RCC 7860 (cell line): ENCODE data around the gene ANKS1B.
"Not testable (repeated sequence)": the region's sequence is repeated elsewhere in the genome, so short reads cannot be mapped to it uniquely, and the experiment has no call there.

ENCODE experiments used
- DNase-seq: peaks from one replicate; pipeline ENCODE4 v3.0.0-alpha.2; 2015; ENCODE audit warnings: low spot score
- FAIRE-seq: peaks from 2 replicates; lab custom pipeline; 2012; peaks lifted over from hg19 to GRCh38; lab: Jason Lieb, UNC

ANKS1B gene

DNA sequence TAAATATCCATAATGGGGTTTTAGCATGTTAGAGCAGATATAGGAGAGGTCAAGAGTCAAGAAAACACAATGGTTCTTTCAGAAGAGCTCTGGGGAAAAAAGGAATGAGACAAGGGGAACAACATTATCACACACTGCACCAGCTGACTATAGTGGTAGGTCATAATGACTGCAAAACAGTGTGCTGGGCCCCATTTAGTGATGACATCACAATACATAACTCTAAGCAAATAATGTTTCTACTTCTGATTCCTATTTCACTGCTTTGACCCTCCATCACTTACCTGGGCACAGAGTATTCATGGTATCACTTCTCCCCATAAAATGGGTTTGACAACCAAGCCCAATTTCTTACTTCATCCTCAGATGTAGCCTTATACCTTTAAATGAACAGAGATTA is 275.1 kb downstream of the ANKS1B start:
- no peak for FAIRE-seq
- DNase-seq: no peak

DNA sequence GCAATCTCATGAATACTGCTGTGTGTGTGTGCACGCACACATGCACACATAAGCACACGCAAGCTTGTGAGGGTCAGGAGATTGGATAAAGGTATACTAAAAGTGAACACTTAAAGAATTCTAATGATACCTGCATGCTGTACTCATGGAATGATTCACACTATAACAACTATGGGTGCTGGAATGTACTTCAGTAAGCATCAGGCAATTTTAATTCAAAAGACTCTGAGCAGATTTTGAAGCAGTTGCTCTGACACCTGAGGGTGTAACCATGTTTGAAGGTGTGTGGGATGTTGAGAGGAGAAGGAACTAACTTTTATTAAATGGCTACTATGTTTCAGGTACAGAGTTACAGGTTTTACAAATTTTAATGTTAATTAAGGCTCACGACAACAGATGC is 275.6 kb downstream of the ANKS1B start:
- no peak for DNase-seq
- no peak for FAIRE-seq

DNA sequence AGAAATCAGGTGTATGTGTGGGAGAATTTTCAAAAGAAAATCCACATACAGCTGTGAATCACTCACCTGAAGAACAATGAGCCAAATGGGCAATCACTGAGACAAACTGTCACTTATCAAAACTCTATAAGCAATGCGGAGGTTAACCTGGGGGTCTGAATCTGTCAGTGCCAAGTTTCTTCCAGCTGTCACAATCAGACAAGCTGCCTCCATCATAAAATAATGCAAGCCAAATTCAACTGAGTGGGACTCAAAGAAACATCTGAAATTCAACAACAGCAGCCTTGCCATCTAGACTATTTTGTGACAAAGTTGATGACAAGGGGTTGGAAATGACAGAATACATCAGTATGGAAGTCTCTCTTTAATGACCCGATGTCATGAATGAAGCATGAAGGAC is 276.9 kb downstream of the ANKS1B start:
- DNase-seq (no peak), FAIRE-seq (no peak)

DNA sequence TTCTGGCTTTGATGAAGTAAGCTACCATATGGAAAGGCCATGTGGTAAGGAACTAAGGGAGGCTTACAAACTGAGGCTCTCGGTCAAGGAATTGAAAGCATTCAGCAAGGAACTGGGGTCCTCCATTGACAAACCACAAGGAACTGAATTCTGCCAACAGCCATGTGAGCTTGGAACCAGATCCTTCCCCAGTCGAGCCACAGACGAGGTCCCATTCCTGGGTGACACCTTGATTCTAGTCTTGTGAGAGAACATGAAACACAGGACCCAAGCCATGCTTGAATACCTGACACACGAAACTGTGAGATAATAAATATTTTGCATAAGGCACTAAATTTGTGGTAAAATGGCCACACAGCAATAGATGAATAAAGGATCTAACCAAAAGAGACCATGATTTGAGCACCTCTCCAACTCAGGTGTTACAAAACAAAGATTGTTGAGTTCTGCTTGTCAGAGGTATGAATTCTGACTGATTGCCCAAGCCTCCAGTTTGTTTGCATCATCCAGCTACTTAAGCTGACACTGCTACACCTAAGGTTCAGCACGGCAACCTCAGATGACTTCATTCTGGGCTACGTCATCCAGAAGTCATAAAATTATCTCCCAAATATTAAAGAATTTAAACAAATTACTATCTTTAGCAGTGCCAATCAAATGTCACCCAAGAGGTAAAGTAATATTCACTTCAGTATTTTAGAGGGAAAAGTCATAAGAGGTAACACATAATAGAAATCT is 277.8 kb downstream of the ANKS1B start:
- no peak for FAIRE-seq
- no peak for DNase-seq

DNA sequence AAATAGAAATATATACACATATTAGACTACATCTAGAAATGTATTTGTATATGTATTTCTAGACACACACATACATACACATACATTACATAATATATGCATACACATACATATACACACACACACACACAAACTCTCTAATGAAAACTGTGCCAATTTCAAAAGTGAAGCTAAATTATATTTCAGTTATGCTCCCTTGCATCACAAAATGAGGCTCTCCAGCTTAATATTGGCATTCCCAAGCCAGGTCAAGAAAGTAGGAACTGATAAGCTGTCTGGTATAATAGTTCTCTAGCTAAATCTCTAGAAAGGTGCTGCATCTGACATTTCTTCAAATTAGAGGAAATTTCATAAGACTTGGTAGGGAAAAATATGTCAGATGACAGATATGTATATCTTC is 280.3 kb downstream of the ANKS1B start:
- FAIRE-seq (no peak), DNase-seq (no peak)

DNA sequence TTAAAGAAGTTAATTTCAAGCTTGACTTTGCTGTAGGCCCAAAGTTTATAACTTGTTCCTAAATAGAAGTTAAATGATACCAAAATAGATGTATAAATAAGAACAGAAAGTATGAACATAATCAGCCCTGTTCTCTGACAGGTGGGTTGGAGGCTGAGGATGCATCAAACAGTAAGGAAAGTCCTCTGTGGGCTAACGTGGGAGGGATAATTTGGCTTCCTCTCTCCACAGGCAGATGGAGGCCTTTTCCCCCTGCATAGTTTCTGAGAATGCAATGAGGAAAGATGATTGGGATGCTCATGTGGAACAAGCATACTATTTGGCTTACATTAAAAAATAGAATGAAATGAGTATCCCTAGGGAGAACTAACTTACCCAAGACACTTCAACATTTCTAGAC is 280.7 kb downstream of the ANKS1B start:
- FAIRE-seq: no peak
- DNase-seq: no peak

DNA sequence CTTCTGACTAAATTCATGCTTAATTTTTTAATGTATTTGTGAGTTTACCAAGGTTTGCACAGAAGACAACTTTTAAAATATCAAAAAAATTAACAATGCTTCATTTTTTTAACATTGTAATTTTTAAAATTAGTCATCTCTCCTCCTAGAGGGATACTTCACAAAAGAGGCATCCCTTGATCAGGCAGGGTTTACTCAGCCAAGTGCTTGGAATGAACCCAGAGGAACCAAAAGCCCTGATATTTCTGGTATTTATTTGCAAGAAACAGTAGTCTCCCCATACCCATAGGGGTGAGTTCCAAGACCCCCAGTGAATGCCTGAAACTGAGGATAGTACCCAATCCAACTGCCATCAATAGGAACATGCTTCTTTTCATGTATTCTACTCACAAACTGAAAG is 284.7 kb downstream of the ANKS1B start:
- FAIRE-seq (no peak), DNase-seq (no peak)

DNA sequence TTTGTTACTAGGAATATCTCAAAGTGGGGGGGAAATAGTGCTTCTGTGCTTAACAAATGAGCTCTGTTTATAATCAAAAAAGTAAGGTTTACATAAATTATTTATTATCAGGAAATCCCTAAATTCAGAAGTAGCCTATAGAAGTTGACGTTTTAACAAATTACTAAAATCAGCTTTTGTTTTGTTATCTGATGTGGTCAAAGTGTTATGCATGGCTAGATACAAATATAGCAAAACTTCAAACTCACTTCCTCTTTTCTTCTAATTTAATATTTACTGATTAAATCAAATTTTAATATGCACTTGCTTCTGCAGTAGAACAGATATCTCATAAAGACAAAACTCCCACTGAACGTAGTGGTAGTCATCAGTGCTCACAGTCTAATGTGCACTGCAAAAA is 289.7 kb downstream of the ANKS1B start:
- no peak for FAIRE-seq
- no peak for DNase-seq

DNA sequence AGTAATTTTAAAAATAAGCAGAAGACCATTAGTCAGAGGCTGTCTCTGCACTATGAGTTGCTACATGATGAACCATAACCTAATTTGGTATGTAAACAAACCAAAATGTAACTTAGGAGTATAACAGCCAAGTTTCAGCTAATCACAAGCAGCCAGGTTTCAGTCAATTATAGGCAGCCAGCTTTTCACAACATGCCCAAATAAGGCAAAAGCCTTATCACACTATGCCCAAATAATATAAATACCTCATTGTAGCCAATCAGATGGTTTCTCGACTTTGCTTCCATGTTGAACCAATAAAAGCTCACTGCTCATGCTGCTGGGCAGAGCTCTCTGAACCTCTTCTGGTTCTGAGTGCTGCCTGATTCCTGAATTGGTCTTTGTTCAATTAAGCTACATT is 298.6 kb downstream of the ANKS1B start:
- FAIRE-seq (no peak), DNase-seq (no peak)

DNA sequence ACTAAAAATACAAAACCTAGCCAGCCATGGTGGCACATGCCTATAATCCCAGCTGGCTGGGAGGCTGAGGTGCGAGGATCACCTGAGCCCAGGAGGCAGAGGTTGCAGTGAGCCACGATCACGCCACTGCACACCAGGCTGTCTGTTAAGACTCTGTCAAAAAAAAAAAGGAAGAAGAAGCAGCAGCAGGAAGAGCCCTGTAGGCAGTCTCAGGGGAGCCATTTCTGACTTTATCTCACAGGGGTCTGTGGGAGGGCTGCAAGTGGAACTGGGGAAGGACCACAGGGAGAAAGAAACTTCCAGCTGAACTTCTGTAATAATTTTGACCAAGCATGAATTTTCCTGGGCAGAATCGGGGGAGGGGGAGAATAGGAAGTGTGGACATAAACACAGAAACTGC is 304.5 kb downstream of the ANKS1B start:
- FAIRE-seq (no peak), DNase-seq (no peak)

DNA sequence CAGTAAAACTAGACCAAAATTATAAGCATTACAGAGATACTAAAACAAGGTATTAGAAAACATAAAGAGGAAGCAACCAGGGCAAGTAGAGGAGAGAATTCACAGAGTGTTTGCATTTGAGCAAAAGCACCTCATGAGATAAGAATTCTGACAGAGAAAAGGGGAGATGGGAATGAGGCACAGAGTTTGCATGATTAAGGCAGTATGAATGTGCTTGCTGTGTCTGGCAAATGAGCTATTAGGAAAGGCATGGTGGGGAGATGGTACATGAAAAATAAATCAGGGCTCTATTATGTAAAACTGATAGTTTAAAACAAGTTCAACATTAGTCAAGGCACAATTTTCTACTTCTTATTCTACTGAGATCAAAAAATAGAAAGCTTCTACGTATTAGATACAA is 314.1 kb downstream of the ANKS1B start:
- FAIRE-seq (no peak), DNase-seq (no peak)

DNA sequence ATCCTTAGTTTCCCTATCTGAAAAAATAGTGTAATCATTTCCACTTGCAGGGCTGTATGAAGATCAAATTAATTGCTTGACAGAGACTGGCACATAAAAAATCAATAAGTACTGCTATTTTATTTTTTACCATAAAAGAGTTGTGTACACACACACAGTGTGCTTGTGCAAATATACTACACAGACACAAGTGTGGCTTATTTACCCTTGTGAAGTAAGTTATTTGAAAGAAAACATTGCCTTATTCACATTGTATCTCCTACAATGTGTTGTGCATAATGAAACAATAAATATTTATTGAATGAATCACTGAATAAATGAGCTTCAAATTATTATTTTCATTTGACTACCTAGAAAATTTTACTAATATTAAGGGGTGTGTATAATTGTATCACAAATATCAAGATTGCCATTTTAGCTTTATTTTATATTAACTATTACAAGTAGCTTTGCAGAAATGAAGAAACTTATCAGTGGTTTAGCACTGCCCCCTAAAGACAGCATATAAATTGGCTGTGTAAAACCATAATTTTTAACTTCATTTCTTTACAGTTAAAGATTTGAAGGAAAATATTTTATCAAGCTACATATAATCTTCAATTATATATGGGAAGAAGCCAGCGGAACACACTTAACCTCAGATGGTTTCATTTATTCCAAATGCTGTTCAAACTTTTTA is 325.9 kb downstream of the ANKS1B start:
- no peak for FAIRE-seq

DNA sequence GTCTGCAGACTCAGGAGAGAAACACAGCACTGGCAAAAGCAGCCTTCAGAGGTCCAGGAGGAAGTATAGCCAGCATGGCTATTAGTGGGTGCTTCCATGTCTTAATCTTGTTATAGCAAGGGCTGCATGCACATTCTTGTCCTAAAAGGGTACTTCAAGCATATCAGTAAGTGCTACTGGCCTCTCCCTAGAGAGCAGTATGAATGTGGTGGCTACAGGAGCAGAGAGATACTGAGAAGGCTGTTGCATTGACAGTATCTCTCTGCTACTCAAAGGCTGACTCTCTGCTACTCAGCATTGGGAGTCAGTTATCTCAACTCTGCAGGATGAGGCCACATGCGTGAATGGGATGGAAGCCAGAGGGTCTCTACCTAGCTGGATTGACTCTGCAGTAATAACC is 335.2 kb downstream of the ANKS1B start:
- DNase-seq (no peak), FAIRE-seq (no peak)

More for the DNA sequence above, 325.9 kb downstream of the ANKS1B start:
- DNase-seq: no peak

DNA sequence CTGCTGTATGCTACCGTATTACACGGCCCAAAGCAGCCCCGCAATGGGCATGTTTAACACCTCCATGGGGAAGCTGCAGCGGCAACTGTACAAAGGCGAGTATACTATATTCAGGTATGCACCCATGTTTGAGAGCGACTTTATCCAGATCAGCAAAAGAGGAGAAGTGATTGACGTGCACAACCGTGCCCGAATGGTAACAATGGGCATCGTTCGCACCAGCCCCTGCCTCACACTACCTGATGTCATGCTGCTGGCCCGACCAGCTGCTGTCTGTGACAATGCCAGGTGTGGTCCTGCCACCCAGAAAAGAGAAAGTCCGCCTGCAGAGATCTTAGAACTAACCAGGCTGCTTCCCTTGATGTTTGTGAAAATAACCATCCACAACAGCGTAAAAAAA is 336.6 kb downstream of the ANKS1B start:
- FAIRE-seq: no peak
- DNase-seq: no peak

DNA sequence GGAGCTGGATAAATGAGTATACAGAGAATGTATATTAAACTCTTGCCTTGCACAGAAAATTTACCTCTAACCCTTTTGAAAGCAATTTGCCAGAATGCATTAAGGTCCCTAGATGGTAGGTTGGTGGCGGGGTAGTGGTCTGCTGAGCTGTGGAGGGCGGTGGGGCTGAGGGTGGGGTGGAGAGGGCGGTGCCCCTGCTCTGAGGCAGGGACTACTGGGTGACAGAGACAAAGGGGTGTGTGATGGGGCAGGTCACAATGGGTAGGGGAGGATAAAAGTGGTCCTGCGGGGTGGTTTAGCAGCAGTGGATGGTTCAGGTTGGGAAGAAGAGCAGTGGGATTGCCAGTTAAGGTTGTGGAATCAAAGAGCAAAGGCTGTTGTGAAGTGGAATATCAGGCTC is 337.3 kb downstream of the ANKS1B start, which contains the start of gene GARIN6:
Gene GARIN6, plus strand, starts transcription at position 301 of the 400 bp plus-strand sequence. CDS start 422 bp downstream, outside the sequence.
- FAIRE-seq: no peak
- no peak for DNase-seq

DNA sequence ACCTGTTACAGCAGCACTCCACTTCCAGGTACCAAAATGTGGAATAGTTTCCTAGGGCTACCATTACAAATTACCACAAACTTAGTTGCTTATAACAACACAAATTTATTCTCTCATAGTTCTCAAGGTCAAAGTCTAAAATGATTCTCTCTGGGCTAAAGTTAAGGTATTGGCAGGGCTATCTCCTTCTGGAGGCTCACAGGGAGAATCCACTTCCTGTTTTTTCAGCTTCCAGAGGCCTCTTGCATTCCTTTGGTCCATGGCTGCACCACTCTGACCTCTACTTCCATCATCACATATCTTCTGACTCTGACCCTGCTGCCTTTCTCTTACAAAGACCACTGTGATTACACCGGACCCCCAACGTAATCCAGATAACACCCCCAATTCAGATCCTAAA is 340.1 kb downstream of the ANKS1B start:
- FAIRE-seq (no peak), DNase-seq (no peak)

DNA sequence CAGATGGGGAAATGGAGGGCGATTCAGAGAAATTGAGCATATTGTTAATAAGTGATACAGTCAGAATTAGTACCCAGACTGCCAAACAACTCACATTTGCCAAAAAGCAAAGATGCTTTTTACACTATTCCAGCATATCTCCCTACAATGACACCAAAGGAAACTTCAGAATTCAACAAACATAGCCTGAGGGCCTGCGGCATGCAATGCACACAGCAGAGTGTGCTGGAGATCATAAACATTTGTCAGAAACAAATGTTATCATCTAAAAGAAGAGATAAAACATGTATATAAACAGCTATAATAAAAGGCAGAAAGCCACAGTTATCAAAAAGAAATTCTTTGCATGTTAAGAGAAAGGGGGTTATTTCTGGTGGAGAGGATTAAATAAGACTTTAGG is 357.3 kb downstream of the ANKS1B start:
- no peak for DNase-seq
- no peak for FAIRE-seq

DNA sequence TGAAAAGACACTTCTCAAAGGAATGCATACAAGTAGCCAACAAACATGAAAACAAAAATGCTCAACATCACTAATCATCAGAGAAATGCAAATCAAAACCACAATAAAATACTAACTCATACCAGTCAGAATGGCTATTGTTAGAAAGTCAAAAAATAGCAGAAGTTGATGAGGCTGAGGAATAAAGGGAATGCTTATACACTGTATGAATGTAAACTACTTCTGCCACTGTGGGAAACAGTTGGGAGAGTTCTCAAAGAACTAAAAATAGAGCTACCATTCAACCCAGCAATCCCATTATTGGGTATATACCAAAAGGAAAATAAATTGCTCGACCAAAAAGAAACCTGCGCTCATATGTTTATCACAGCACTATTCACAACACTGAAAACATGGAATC is 360.1 kb downstream of the ANKS1B start:
- not testable (repeated sequence) for DNase-seq, FAIRE-seq

DNA sequence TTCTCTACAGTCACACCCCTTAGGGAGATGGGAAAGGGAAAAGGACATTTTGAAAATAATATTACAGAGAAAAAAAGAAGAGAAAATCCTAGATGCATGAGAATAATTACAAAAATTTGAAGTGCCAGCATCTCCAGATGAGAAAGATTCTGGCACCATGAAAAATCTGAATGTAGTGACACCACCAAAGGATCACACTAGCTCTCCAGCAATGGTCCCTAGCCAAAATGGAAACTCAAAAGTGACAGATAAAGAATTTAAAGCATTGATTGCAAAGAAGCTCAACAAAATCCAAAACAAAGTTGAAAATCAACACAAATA is 364.6 kb downstream of the ANKS1B start:
- no peak for FAIRE-seq
- DNase-seq: no peak

DNA sequence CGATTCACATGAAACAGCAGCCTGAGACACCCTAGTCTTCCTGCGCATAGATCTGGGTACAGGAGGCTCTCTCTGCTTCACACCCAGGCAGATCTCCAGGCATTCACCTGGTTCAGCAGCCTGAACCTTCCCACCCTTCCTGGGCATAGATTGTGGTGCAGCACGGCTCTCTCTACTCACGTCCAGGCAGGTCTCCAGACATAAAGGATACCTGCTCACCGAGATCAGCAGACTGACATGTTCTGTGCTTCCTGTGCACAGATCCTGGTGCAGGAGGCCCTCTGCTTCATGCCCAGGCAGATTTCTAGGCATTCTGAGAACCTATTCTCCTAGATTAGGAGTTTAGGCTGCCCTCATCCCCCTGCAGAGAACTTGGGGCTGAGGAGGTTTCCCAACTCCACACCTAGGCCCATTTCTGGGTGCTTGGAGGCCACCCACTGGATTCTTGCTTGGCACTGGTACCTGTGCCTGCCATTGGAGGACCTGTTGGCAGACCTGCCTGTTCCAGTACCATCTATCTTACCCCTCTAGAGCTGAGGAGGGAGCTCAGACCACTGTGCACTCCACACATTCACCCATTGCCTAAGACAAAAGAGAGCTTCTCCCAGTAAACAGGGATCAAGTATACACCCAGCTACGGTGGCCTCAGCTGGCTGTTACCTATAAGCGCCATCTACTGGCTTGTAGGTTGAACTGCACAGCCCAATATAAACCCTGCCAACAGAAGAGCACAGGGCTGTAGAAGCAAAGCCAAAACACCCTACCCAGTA is 365.2 kb downstream of the ANKS1B start:
- DNase-seq (peak; percentile 11), FAIRE-seq (no peak)

DNA sequence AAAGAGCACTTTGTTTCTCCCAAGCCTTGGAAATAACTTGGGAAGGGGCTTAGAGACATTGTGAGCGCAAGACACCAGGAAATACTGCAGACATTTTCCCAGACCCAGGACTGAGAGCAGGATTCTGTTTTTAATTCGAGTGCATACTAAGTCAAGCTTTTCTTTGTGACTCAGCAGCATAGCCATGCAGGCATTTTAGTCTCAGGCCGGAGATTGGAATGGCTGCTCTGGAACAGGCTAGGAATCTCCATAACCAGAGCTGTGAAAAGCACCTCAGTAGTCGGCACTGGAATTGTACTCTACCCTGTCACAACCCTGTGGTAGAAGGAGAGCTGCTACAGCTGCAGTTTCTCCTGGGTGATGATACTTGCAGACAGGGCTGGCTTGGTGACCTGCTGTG is 366.1 kb downstream of the ANKS1B start:
- DNase-seq (no peak), FAIRE-seq (no peak)

DNA sequence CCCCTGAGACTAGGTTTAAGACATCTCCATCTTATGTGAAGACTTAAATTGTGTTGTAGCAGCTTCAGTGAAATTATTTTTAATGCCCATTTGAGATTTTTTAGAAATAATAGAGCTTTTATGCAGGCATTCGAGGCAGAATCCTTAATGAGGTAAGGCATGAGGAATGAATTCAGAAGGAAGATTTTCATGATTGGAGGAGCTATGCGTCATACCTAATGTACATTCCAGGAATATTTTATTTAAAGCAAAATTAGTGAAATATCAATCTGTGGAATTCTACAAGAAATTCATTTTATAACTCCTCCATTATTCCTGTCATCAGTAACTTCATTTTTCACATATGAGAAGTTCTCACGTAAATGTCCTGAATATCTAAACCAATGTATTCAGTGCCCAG is 373.1 kb downstream of the ANKS1B start:
- FAIRE-seq (no peak), DNase-seq (no peak)
